ENCODE data around the gene GTSE1.
"Not testable (repeated sequence)": the region's sequence is repeated elsewhere in the genome, so short reads cannot be mapped to it uniquely, and the experiment has no call there.

The GTSE1 gene, protein sequence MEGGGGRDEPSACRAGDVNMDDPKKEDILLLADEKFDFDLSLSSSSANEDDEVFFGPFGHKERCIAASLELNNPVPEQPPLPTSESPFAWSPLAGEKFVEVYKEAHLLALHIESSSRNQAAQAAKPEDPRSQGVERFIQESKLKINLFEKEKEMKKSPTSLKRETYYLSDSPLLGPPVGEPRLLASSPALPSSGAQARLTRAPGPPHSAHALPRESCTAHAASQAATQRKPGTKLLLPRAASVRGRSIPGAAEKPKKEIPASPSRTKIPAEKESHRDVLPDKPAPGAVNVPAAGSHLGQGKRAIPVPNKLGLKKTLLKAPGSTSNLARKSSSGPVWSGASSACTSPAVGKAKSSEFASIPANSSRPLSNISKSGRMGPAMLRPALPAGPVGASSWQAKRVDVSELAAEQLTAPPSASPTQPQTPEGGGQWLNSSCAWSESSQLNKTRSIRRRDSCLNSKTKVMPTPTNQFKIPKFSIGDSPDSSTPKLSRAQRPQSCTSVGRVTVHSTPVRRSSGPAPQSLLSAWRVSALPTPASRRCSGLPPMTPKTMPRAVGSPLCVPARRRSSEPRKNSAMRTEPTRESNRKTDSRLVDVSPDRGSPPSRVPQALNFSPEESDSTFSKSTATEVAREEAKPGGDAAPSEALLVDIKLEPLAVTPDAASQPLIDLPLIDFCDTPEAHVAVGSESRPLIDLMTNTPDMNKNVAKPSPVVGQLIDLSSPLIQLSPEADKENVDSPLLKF

DNA sequence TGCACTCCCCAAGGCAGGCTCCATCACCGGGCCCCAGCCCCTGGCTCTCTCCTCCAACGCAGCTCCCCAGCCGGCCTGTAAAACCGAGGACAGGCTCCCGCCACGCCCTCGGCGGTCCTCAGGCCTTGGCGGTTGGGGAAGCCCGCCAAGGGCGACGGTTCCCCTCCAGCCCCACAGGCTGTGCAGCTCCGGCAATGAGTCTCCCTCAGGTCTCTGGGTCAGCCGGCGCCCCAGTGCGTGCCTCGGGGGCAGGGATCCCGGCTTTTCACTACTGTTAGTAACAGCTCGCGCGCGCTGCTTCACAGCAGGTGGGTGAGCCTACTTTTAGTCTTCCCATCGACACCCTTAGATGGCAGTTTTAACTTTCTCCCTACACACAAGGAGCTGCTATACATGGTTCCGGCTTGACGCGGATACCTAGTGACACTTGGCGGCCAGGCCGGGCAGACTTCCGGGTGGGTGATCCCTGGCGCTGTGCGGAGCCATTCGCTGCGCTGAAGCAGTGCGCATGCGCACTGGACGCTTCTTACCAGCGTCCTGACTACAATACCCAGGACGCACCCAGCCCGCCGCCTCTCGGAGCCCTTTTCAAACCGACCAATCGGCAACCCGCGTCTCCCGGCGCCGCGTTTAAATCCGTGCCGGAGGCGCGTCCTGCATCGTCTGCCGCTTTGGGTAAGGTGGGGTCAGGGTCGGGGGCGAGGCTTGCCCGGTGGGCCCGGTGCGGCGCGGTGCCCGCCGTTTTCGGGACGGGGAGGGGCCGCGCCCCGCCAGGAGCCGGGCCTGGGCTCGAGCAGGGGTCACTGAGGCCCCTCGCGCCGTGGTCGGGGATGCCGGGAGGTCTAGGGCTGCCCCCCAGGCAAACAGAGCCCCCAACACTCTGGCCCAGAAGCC lies at the start of gene GTSE1:
Gene GTSE1, plus strand, starts transcription at position 614 of the 894 bp plus-strand sequence. CDS start 531 bp downstream, outside the sequence.
- DNase-seq = peak; percentile 97

DNA sequence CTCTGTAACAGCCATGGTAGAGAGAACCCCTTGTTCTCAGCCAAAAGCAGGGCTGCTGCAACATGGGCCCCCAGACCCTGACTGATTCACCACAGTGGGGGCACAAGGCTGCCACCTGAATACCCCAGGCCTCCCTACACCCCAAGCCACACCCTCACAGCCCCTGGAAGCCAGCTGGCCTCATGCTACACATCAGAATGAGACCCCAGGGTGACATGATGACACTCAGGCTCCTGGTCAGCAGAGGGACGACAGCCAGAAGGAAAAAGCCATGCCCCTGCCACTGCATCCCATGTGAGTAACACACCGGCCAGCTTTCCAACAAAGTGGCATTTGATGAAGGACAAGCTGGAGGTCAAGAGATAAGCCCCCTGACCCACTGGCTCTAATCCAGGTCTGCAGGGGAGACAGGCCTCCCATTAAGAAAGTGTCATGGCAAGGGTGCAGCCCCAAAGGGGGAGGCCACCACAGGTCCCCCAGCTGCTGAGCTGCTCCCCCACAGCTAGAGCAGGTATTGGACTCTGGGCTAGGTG lies 49.2 kb upstream of the GTSE1 start:
- no peak for DNase-seq

DNA sequence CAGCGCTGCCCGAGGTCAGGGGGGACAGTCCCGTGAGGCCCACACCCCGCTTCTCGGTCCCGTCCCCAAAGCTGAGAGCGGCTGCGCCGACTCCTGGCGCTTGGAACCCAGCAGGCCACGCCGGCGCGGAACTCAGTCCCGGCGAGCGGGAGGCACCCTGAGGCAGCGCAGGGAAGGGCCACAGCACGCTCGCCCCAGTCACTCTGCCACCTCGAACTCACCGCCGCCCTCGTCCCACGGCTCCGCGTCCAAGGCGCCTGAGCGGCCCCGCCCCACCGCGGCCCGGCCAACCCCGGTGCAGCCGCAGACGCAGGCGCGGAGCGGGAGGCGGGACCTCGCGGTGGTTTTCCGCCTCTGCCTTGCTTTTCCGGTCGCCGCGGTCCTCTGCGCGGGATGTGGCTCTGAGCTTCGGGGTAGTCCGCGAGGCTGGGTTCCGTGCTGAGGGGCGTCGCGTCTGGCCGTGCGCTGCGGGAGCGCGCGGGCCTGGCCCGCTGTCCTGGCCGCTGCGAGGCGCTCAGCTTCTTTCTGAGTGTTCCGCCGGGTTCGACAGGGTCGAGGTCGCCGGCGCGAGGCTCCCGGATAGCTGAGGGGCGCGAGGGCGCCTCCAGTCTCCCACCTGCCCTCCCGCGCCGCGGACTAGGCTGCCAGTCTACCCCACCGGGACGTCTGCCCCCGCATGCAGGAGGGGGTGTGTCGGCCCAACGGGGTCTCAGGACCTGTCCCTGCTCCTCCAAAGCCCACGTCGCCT lies 46.5 kb upstream of the GTSE1 start, which contains the start of gene CDPF1:
Gene CDPF1, minus strand, starts transcription at position 259 of the 748 bp plus-strand sequence. CDS start 2,009 bp downstream, outside the sequence.
- peak; percentile 84 for DNase-seq

DNA sequence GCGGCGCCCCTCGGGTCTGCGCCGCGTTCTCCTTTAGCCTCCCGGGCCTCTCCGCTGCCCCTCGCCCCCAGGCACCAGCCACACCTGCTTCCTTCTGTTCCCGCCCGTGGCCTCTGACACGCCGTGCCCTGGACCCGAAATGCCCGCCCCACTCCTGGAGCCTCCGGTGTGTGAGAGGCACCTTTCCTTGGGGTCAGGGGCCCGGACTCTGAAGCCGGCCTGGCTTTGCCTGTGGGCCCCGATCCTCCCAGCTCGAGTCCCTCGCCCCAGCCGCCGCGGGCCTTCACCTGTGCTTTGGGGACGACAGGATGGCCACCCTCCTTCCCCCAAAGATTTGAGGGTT lies 45.9 kb upstream of the GTSE1 start:
- DNase-seq = no peak

DNA sequence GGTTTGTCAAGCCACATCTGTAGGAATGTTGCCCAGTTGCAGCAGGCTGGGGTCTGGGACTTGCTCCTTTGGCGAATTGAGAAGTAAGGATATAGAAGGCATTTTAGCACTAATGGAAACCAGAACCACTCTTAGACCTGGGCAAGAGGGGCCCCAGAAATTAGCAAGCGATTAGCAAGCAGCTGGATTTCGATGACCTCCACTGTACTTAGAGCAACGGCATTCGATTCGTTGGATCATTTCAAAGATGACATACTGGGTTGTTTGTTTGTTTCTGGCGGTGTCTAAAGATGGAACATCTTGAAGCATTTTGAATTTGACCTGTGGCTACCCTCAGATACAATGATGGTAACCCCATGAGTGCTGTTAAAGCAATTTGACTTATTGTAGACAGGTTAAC lies 45.4 kb upstream of the GTSE1 start:
- DNase-seq = no peak

DNA sequence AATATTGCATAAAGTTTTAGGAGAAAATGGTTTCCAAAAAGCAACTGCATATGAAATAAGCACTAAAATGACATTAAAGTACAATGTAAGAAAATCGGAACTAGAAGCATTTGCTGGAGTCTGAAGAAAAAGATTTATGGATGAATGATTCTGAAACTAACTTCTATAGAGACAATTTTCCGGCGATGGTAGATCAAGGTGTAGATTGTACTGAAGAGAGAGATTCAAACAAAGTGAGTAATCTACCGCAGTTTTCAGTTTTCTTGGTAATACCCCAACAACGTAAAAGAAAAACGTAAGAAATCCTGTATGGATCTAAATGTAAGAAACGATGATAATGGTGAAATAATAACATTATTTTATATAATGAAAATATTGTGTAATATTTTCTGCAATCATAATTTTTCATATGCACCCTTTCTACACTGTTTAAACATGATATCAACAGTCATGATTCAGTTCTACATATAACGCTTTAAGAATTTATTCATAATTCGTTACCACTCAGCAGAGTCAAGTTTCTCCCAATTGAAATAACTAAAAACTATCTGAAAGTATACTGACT lies 44.8 kb upstream of the GTSE1 start:
- DNase-seq = no peak

DNA sequence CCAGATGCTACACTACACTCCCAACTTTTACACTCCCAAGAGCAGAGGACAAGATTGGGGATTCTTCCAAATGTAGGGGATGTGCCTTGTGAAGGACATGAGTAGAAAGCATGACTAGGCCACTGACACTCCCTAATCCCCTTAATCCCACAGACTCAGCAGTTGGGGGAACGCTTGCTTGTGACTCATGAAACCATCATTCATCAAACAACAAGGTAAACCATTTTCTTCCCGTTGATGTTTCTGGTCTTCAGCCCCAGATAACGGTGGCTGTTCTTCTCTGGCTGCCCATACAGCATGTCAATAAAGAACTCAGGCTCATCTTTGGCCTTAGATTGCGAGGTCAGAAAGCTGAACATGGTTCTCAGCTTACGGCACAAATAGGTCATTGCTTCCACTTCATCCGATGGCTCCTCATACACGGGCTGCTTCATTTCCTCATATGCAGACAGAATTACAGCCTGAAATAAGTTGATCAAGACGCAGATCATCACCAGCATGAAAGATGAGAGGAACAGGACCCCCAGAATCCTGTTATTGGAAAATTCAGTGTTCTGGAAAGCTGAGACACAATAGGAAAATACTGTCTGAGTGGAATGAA lies 40.2 kb upstream of the GTSE1 start:
- DNase-seq = peak; percentile 23

DNA sequence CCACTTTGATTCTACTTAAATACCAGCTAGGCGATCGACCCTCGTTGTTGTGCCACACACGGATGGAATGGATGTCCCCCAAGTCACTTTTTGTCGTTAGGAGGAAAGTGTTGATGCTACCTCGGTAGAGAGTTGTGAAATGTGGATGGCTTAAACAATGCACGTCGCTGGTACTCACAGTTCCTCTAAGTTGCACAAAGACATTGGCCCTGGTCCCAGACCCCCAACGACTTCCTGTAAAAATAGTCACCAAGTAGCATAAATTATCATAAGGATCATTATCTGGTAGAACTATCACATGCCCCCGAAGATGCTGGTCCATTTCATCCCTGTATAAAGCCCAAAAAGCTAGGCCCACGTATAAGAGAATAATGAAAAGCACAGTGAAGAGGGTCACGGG lies 37.3 kb upstream of the GTSE1 start:
- DNase-seq = no peak

DNA sequence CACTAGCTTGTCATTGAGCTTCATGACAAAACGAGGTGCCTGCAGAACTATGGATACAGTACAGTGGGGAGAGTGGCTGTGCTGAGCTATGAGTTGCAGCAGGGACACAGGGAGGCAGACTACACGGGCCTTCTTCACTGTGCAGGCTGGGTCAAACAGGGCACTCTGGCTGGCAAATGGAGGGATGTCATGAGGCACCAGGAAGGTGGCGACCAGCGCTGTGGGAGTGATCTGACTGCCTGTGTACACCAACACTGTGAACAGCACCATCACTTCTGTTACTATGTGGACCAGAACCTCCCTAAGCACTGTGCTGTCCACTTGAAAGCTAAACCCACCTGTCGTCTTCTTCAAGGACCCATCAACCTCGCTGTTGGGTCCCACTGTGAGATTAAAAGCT lies 36.6 kb upstream of the GTSE1 start:
- no peak for DNase-seq

DNA sequence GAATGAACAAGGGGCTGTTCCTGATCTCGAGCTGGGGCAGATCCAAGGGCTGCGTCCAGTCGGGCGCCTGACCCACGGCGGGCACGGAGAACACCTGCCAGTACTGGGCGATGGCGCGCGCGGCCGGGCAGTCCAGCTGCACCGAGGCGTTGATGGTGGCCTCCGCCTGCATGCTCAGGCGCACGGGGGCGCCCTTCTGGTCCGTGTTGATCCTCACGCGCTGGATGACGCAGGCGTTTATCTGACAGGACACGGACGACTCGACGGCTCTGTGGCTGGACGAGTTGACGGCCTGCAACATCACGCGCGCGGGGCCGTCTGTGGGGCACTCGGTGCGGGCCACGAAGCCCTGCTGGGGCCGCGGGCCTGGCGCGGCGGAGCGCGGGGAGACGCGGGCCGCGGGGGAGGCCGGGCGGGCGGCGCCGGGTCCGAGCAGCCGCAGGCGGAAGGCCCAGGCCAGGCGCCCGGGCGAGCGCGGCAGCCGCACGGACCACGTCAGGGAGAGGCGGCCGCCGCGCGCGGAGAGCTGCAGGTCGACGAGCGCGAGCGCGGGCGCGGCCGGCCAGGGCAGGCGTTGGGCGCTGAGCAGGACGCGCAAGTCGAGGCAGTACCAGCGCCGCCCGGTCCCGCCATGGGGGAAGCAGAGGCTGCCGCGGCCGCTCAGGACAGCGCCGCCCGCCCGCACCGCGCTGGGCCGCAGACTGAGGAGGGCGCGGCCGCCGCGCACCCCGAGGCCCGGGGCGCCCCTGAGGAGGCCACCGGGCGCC lies 34.0 kb upstream of the GTSE1 start:
- DNase-seq = peak; percentile 35

DNA sequence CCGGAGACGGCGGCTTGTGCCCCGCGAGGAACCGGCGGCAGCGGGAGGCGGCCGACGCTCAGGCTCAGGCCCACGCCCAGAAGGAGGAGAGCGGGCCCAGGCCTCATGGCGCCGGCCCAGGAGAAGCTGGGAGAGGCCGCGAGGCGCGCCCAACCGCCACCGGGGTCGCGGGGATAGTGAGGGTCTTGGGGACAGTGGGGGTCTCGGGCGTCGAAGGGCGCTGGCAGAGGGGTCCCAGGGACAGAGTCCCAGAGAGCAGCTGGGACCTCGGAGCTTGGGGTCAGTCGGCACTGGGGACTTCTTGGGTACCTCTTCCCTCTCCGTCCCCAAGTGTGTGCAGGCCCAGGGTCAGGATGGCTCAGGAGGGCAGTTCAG lies 33.5 kb upstream of the GTSE1 start, which contains the start of gene PKDREJ:
Gene PKDREJ, minus strand, starts transcription at position 128 of the 375 bp plus-strand sequence. Its CDS starts 21 bp downstream, at position 107.
- no peak for DNase-seq

DNA sequence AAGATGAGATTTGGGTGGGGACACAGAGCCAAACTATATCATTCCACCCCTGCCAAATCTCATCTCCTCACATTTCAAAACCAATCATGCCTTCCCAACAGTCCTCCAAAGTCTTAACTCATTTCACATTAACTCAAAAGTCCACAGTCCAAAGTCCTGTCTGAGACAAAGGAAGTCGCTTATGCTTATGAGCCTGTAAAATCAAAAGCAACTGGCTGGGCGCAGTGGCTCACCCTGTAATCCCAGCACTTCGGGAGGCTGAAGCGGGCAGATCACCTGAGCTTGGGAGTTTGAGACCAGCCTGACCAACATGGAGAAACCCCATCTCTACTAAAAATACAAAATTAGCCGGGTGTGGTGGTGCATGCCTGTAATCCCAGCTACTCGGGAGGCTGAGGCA lies 32.1 kb upstream of the GTSE1 start:
- not testable (repeated sequence) for DNase-seq

DNA sequence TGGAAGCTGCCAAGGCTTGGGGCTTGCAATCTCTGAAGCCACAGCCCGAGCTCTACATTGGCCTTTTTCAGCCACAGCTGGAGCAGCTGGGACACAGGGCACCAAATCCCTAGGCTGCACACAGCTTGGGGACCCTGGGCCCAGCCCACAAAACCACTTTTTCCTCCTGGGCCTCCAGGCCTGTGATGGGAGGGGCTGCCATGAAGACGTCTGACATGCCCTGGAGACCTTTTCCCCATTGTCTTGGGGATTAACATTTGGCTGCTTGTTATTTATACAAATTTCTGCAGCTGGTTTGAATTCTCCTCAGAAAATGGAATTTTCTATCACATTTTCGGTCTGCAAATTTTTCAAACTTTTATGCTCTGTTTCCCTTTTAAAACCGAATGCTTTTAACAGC lies 31.0 kb upstream of the GTSE1 start:
- not testable (repeated sequence) for DNase-seq

DNA sequence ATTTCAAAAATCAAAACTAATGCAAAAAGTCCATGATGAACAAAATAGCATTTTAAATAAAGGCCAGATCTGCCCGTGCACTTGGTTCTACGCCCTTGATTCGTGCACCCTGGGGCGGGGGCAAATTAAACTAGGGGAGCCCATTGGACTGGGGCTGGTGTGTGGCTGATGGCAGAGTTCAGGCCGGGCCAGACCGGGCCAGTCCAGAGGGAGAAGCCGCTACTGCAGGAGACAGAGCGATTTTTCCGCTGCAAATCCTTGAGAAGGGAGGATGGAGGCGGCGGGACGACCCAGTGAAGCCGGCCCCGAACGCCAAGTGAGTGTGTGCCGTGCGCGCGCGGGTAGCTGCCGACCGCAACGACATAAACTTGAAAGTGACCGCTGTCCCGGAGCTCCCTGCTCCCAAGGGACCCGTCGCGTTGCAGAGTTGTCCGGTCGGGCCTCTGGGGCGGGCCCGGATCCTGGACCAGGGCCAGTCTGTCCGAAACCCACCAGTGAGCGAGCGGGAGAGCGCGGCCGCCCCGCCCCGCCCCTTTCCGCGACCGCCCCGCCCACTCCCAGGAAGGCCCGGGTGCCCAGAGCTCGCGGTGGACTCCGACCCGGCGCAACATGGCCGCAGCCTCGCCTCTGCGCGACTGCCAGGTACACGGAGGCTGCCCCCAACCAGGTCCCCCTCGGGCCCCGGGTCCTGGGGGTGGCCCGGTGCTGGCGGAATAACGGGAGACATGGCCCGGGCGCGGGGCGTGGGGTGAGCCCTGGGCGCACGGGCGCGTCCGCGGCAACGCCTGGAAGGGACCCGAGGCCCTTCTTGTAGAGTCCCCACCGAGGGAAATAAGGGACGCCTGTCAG lies 29.0 kb upstream of the GTSE1 start, which contains the start of gene TTC38:
Gene TTC38, plus strand, starts transcription at position 578 of the 849 bp plus-strand sequence. Its CDS starts 32 bp downstream, at position 610.
- peak; percentile 74 for DNase-seq

DNA sequence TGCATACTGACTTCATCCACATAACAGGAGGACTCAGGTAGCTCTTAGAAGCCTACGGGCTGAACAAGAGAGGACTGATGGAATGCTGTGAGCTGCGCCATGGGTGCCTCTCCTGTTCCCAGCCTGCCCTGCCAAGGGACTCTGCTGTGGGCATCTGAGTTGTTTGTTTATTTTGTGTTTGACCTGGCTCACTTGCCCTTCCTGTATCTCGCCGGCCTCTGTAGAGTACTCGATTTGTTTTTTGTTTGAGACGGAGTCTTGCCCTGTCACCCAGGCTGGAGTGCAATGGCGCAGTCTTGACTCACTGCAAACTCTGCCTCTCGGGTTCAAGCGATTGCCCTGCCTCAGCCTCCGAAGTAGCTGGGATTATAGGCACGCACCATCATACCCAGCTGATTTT lies 27.1 kb upstream of the GTSE1 start:
- no peak for DNase-seq

DNA sequence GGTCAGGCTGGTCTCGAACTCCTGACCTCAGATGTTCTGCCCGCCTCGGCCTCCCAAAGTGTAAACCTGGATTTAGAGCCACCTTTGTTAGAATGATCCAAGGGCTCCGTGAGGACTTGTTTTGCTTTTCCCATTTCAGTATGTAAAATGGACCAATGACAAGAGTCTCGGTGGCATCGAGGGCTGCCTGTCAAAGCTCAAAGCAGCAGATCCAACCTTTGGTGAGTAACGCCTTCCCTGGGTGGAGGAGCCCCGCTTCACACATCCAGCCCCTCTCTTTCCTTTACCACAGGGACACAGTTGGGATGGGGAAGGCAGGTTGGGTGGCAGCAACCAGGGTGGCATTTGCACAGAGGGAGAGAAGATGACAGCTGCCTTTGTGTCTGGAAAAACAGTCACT lies 24.5 kb upstream of the GTSE1 start:
- DNase-seq = no peak

DNA sequence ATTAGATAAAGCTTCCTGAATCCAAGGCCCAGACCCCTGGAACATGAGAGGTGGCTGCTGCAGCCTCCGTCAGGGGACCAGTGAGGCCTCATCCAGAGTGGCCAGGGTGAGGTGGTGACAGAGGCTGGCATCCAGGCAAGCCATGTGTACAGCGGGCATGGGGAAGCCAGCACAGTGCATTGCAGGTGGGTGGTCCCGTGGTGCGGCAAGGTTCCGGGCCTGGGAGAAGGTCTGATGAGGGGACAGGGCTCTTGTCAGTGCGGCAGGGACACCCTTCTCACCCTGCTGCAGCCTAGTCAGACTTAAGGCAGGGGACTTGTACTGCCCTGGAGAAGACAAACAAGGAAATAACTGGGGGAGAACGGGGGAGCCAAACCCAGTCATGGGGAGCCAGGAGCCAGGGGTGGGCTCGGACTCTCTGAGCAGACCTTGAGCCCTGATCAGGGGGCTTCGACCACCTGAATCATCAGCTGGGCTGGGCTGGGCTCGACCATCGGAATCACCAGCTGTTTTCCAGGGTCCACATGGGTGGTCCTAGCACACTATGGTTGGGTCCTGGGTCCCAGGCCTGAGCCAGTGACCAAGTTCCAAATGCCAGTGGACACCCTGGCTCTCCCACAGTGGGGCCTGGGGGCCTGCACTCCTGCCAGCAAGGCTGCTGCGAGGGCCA lies 23.8 kb upstream of the GTSE1 start:
- DNase-seq = no peak

DNA sequence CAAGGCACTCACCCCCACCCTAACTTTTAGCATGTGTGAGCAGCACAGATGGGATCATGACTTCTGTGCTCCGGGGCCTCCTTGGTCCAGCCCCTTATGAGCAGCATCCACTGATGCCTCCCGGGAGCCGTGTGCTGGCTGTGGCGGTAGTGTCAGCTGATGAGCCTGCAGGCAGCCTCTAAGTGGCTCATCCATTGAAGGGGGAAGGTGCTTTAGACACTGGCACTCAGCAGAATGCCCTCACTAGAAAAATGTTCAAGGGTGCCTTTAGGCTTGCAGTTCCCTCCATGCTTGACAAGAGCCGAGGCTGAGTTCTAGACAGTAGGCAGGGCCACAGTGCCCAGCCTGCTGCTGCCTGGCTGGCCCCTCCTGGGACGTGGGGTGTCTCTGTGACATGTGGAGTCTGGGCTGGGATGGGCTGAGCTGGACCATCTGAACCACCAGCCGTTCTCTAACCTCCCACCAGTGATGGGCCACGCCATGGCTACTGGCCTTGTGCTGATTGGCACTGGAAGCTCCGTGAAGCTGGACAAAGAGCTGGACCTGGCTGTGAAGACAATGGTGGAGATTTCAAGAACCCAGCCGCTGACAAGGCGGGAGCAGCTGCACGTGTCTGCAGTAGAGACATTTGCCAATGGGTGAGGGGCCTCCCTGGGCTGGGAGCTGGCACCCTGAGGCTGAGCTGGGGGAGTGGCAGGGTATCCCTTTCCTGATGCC lies 23.1 kb upstream of the GTSE1 start:
- DNase-seq = no peak

Data from fibroblast of skin of right quadriceps (primary cell).